Activated T-helper 2 cell treated with anti-CD3 and anti-CD28 coated beads, Interferon-gamma antibody, Interleukin-2, Interleukin-4, amounts not matched to agents 10 μg/mL and 5 μg/mL and 100 μg/mL, durations not matched to agents 14 hours and 24 hours and 36 hours (primary cell): Measurements from ENCODE around the gene UBE2O. TPM values are rescaled to one million over a fixed set of nuclear protein-coding genes. Genes with fewer than 3 reads are reported as not detected.

ENCODE experiments used
- DNase-seq: peaks from one replicate; pipeline ENCODE4 v3.0.0; 2021; ENCODE audit warnings: low spot score
- H3K27ac Mint-ChIP-seq: one replicate; pipeline ENCODE4 v1.8.0; 2021; ENCODE audit warnings: mixed read lengths
- H3K27me3 Mint-ChIP-seq: one replicate; pipeline ENCODE4 v1.8.0; 2021; ENCODE audit warnings: low read depth, mixed read lengths
- H3K36me3 Mint-ChIP-seq: one replicate; pipeline ENCODE4 v1.8.0; 2021; ENCODE audit warnings: low read depth, mixed read lengths
- H3K4me1 Mint-ChIP-seq: one replicate; pipeline ENCODE4 v1.8.0; 2021; ENCODE audit warnings: low read depth, mixed read lengths
- H3K4me3 Mint-ChIP-seq: one replicate; pipeline ENCODE4 v1.8.0; 2021; ENCODE audit warnings: low read depth, mild to moderate bottlenecking, moderate library complexity, mixed read lengths
- H3K9me3 Mint-ChIP-seq: one replicate; pipeline ENCODE4 v1.8.0; 2021; ENCODE audit warnings: mixed read lengths
- intact Hi-C: fragments of 100-400 bp; cut with micrococcal nuclease; formaldehyde crosslinking; loops from one replicate; pipeline ENCODE4 v1.15.1; 2023
- total RNA-seq: library from RNA; stranded (reverse); gene quantifications from 2 replicates; pipeline ENCODE4 v1.2.3, GENCODE V29; 2022

The UBE2O gene
- total RNA-seq, 1 donor from 2014 or later: 46.0 TPM

- Mint-ChIP-seq H3K27ac (no peak overlapping the region), H3K4me3 (no peak overlapping the region), H3K27me3 (no peaks in the 10 kb centered on the region), H3K9me3 (no peaks in the 10 kb centered on the region), H3K4me1 (peaks cover 2% of the 10 kb centered on the region), H3K36me3 (peaks cover 22% of the 10 kb centered on the region)
- no peak for DNase-seq
- intact Hi-C loops: no loop called here
Measured at GRCh38 chr17:76478730-76479514, 26.0 kb upstream of the UBE2O start.

DNA sequence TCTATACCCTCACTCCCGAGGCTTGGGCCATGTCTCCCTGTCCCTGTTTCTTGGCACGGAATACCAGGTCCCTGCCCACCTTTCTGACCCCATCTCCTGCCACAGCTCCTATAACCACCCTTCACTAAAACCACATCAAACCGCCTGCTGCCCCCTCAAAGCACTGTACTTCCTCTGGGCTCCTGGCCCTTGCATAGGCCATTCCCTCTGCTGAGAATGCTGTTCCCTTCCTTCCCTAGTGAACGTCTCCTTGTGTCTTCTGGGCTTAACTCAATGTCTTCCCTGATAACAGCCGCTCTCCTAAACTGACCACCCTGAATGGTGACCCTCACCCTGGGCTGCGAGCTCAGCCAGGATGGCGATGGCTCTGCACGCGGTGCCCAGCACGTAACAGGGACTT lies 25.1 kb upstream of the UBE2O start:
- H3K9me3 Mint-ChIP-seq: no peaks in the 10 kb centered on the region
- peaks cover 25% of the 10 kb centered on the region for H3K36me3 Mint-ChIP-seq
- H3K27ac Mint-ChIP-seq: peak overlapping the region; percentile 4
- H3K4me3 Mint-ChIP-seq: no peak overlapping the region
- DNase-seq: no peak
- intact Hi-C loops: no loop called here
- peaks cover 2% of the 10 kb centered on the region for H3K4me1 Mint-ChIP-seq
- no peaks in the 10 kb centered on the region for H3K27me3 Mint-ChIP-seq

DNA sequence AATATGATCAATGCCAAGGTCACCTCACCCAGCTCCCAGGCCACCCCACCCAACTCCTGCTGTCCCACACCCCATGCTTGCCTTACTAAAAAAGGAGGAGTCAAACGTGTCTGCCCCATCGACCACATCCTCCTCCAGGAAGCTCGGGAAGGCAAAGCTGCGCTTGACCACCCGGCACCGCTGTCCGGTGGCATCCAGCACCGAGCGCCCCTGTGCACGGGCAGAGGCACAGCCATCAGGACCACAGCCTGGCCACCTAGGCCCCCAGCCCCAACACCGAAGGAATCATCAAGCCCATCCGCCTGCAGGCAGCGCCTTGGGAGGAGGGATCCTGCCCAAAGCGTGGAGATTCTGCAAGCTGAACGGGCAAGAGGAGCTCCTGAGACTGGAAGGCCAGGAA lies 24.6 kb upstream of the UBE2O start:
- DNase-seq: no peak
- intact Hi-C loops: no loop called here
- peaks cover 28% of the 10 kb centered on the region for H3K36me3 Mint-ChIP-seq
- H3K27ac Mint-ChIP-seq: no peak overlapping the region
- no peak overlapping the region for H3K4me3 Mint-ChIP-seq
- H3K9me3 Mint-ChIP-seq: no peaks in the 10 kb centered on the region
- H3K27me3 Mint-ChIP-seq: no peaks in the 10 kb centered on the region
- H3K4me1 Mint-ChIP-seq: peaks cover 2% of the 10 kb centered on the region

- peaks cover 2% of the 10 kb centered on the region for H3K4me1 Mint-ChIP-seq
- DNase-seq: no peak
- H3K27me3 Mint-ChIP-seq: no peaks in the 10 kb centered on the region
- no peak overlapping the region for H3K4me3 Mint-ChIP-seq
- intact Hi-C loops: no loop called here
- peaks cover 26% of the 10 kb centered on the region for H3K36me3 Mint-ChIP-seq
- no peak overlapping the region for H3K27ac Mint-ChIP-seq
- H3K9me3 Mint-ChIP-seq: no peaks in the 10 kb centered on the region
Measured at GRCh38 chr17:76476736-76477135, 23.8 kb upstream of the UBE2O start.

GRCh38 chr17:76475302-76475701 lies 22.4 kb upstream of the UBE2O start:
- Mint-ChIP-seq H3K4me1 (no peaks in the 10 kb centered on the region), H3K27ac (no peak overlapping the region), H3K4me3 (no peak overlapping the region), H3K27me3 (no peaks in the 10 kb centered on the region), H3K9me3 (no peaks in the 10 kb centered on the region), H3K36me3 (peaks cover 26% of the 10 kb centered on the region)
- intact Hi-C loops: no loop called here
- DNase-seq: no peak

DNA sequence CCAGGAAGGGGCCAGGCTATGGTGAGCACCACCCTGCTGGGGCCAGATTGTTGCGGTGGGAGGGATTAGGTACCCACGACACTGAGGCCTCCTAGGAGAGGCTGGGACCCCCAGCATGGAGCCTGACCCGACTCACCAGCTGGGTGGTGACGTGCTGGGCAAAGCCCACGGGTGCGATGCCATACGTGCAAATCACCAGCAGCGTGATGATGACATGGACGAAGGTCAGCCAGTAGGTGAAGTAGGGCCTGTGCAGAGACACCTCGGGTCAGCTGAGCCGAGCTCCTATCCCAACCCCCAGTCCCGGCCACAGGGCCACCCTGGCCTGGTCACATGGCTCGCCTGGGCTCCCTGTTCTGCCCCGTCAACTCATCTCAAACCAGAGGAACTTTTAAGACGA lies 21.9 kb upstream of the UBE2O start:
- no peak overlapping the region for H3K4me3 Mint-ChIP-seq
- no peaks in the 10 kb centered on the region for H3K27me3 Mint-ChIP-seq
- H3K4me1 Mint-ChIP-seq: no peaks in the 10 kb centered on the region
- H3K36me3 Mint-ChIP-seq: peaks cover 26% of the 10 kb centered on the region
- intact Hi-C loops: no loop called here
- DNase-seq: no peak
- no peak overlapping the region for H3K27ac Mint-ChIP-seq
- H3K9me3 Mint-ChIP-seq: no peaks in the 10 kb centered on the region

DNA sequence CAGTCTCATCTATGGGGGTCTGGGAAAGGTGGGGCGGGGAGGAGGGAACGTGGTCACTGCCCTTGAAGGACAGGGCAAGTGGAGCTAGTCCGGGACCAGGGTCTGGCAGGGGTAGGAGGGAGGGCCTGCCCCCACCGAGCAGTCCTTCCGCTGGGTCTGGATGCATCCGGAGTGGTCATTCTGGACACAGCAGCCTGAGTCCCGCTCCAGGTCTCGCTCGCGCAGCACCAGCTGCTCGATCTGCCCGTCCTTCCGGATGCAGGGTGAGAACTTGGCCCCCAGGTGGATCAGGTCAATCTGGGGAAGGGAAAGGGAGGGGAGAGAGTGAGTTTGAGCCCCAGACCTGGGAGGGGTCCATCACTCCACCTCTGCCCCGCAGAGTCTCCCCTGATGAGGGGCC lies 21.3 kb upstream of the UBE2O start:
- H3K4me3 Mint-ChIP-seq: no peak overlapping the region
- no peaks in the 10 kb centered on the region for H3K27me3 Mint-ChIP-seq
- H3K9me3 Mint-ChIP-seq: no peaks in the 10 kb centered on the region
- H3K36me3 Mint-ChIP-seq: peaks cover 26% of the 10 kb centered on the region
- H3K27ac Mint-ChIP-seq: no peak overlapping the region
- intact Hi-C loops: no loop called here
- no peaks in the 10 kb centered on the region for H3K4me1 Mint-ChIP-seq
- DNase-seq: no peak

GRCh38 chr17:76473541-76473985 lies 20.6 kb upstream of the UBE2O start:
- H3K4me1 Mint-ChIP-seq: no peaks in the 10 kb centered on the region
- H3K27ac Mint-ChIP-seq: no peak overlapping the region
- DNase-seq: no peak
- no peaks in the 10 kb centered on the region for H3K9me3 Mint-ChIP-seq
- no peaks in the 10 kb centered on the region for H3K27me3 Mint-ChIP-seq
- H3K4me3 Mint-ChIP-seq: no peak overlapping the region
- peaks cover 26% of the 10 kb centered on the region for H3K36me3 Mint-ChIP-seq
- intact Hi-C loops: no loop called here

DNA sequence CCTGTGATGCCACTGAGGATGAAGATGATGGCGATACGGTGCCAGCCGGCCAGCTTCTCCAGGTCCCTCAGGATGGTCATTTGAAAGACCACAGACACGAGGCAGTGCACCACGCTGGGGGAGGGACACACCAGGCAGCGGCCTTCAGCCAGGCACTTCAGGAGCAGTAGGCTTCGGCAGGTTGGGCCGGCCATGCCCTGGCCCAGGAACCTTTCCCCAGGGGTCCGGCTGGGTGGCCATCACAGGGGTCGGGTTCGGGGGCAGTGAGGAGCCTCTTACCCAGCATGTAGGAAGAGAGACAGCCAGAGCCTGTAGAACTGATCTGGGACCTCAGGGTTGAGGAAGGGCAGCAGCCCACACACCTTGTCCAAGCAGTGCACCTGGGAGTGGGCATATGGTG lies 19.8 kb upstream of the UBE2O start:
- peaks cover 19% of the 10 kb centered on the region for H3K36me3 Mint-ChIP-seq
- no peak for DNase-seq
- intact Hi-C loops: no loop called here
- H3K9me3 Mint-ChIP-seq: no peaks in the 10 kb centered on the region
- H3K27ac Mint-ChIP-seq: no peak overlapping the region
- no peaks in the 10 kb centered on the region for H3K27me3 Mint-ChIP-seq
- H3K4me3 Mint-ChIP-seq: no peak overlapping the region
- no peaks in the 10 kb centered on the region for H3K4me1 Mint-ChIP-seq

DNA sequence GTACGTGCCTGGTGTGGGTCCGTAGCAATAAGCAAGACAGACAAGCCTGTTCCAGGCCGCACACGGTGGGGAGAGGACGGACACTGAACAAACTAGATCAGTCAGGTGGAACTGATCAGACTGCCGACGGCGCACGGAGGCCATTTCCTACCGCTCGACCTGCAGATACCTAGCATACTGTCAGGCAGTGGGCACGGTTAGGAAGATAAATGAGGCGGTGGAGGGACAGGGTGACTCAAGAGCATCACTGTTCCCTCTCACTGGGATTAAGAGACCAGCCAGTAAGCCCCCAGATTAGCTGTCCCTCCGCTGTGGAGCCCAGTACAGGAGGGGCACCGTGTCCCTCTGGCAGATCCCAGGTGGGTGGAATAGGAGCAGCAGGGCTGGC lies 19.3 kb upstream of the UBE2O start:
- intact Hi-C loops: no loop called here
- Mint-ChIP-seq H3K27ac (no peak overlapping the region), H3K36me3 (peaks cover 18% of the 10 kb centered on the region), H3K9me3 (no peaks in the 10 kb centered on the region), H3K4me1 (no peaks in the 10 kb centered on the region), H3K4me3 (no peak overlapping the region), H3K27me3 (no peaks in the 10 kb centered on the region)
- DNase-seq: no peak

DNA sequence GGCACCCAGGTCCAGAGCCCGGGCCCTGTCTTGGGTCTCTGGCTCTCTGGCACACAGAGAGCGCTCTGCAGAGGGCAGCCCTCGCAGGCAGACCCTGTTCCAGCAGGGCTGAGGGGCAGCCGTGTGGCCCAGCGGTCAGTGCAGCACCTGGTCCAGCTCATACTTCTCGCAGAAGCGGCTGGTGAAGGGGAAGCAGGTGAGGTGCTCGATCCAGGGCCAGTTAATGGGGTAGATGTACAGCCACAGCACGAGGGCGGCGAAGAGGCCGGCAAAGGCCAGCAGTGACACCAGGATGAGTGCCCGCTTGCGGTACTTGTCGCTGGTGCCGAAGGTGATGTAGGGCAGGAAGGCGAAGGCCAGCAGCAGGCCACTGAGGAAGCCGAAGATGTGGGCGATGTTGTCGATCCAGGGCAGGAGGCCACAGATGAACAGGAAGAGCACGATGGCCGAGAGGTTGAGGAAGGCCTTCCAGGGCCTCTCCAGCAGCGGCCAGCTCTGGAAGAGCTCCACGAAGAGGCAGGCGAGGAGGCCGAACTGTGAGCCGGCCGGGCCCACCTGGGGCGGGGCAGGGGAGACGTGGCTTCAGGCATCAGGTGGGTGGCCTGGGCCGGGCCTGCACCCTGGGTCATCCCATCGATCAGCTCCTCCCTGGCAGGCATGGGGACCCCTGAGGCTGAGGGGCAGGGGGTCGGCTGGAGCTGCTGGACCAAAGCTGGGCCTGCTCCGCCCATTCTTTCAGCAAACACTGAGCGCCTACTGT lies 18.7 kb upstream of the UBE2O start:
- Mint-ChIP-seq H3K4me3 (no peak overlapping the region), H3K27me3 (no peaks in the 10 kb centered on the region), H3K9me3 (no peaks in the 10 kb centered on the region), H3K4me1 (no peaks in the 10 kb centered on the region), H3K27ac (no peak overlapping the region), H3K36me3 (peaks cover 16% of the 10 kb centered on the region)
- intact Hi-C loops: no loop called here
- no peak for DNase-seq

- H3K4me3 Mint-ChIP-seq: no peak overlapping the region
Measured at GRCh38 chr17:76469991-76470739, 17.2 kb upstream of the UBE2O start.

More at GRCh38 chr17:76469991-76470739, 17.2 kb upstream of the UBE2O start:
- Mint-ChIP-seq H3K9me3 (no peaks in the 10 kb centered on the region), H3K27ac (no peak overlapping the region), H3K36me3 (peaks cover 13% of the 10 kb centered on the region), H3K4me1 (peaks cover 2% of the 10 kb centered on the region), H3K27me3 (no peaks in the 10 kb centered on the region)
- intact Hi-C loops: no loop called here
- DNase-seq: no peak
